ENCODE data around the gene CDH12.

The CDH12 gene

DNA sequence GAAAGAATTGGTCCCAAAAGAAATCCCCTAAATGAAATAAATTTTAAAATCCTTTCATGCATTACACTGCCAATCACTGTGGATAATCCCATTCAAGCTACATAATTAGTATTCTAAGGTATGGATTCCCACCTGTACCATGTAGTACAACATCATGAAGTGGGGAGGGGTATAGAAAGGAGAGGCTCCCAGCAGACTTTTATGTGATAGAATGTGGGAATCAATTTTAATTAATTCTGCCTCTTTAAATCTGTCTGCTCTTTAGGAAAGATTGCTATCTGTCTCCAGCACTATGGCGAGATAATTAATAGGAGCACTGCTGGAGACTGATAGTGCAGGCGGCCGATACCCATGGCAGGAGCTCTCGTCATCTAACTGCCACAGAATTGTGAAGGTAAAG, 95.4 kb downstream of the CDH12 start:
- no peak for ATAC-seq

DNA sequence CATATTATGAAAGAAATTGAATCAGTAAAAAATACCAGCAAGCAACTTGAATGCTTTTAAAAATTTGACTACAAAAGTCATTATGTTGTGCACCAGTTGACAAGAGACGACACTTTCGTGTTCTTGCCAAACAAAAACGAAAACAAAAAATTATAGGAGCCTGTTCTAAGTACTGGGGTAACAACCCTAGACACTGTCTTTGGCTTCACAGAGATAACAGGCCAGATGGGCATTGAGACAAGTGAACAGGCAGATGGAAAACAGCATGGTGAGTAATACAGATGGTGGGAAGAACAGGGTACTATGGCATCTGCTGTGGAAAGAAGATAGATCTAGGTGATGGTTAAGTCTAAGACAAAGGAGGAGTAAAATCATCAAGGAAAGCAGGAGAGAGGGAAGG, 99.0 kb downstream of the CDH12 start:
- no peak for ATAC-seq

DNA sequence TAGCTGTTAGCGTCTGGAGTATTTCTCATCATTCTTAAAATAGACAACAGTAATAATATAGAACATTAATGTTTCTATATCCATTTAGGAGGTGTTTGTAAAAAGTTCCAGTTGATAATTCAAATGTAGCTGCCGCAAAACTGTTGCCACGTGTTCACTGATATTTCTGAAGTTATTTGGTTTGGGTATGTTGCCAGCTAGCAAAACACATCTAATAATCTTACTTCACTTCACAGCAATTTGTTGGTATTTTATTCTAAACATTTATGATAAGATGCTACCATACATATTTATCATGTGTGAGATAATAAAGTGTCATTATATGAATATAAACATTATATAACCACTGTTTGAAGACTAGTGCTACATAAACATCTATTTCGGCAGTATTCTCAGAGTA, 101.6 kb downstream of the CDH12 start:
- no peak for ATAC-seq

DNA sequence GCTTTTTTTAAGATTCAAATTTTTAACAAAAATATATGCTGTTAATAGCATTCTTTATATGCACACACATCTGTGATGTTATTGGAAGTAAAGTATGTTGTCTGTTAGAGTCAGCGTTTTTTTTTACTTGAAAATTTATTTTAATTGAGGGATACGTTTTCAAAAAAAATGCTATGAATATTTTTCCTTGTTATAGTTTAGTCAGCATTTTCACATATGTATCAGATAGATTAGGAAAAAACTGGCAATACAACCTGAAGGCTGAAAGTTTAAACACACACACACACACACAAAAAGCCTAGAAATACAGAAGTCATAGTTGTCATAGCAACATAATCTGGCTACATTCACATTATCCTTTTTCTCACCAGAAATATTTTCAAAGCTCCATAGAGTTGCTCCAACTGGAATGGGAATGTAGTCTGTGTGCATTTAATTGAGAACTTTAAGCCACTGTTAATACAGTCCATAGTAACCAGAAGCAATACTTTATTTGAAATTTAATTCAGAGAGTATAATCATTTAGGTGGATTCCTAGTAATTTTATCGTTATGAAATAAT, 116.6 kb downstream of the CDH12 start:
- no peak for ATAC-seq

DNA sequence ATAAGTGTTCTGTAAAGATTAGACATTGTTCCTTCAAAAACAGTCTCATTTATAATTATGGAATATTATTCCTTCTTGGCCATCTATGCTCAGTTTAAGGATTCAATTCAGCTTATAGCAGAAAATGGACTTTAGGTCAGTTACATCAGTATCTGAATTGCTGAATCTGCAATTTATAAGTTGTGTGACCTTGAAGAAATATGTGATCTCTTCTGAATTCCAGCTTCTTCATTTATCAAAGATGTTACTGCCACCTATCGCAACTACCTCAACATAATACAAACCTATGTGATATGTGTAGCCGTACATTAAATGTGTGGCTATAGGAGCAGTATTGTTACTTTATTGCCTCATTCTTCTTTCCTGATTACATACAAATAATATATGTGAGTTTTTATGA, 118.2 kb downstream of the CDH12 start:
- no peak for ATAC-seq

DNA sequence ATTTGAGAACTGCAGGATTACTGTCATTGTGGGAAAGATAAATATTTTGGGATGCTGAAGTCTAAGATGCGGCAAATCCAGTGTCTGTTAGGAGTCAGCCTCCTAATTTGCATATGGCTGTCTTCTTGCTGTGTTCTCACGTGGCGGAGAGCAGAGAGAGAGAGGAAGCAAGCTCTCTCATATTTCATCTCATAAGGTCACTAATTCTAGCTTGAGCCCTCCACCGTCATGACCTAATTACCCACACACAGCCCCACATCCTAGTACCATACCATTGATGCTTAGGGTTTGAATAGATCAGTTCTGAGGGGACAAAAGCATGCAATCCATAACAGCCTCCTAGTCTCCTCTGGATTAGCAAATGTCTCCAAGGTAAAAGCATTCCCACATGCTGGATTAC, 124.5 kb downstream of the CDH12 start:
- no peak for ATAC-seq

DNA sequence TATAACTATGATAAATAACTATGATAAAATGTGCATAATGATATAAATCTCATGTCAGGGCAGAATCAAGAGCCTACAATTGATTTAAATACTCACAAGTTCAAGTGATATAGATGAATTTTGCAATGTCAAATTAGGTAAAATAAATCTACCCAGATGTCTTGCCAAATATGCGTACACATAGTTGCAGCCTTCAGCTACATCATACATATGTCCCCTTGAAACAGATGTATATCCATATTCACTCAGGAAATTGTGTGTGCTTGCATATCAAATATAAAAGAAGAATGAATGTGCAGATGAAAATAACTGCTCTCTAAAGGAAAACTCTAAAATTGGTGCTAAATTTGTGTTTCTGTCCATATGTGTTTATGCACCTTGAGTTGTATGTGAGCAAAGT, 130.7 kb downstream of the CDH12 start:
- no peak for ATAC-seq

DNA sequence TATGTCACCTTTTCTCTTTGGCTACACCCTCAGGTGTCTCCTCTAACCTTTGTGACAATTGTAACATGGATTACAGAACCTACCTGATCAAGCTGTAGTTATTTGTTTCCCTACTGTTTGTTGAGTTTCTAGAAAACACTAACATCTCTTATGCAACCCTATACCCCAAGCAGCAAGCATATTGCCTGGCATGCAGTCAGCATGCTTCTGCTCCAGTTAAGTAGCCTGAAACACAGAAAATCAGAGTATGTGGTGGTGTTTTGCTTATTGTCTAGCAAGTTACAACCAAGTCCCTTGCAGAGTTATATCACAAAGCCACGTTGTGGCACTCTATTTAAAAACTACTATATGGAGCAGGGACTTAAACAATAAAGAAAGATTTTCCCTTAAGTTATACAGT, 131.1 kb downstream of the CDH12 start:
- no peak for ATAC-seq

DNA sequence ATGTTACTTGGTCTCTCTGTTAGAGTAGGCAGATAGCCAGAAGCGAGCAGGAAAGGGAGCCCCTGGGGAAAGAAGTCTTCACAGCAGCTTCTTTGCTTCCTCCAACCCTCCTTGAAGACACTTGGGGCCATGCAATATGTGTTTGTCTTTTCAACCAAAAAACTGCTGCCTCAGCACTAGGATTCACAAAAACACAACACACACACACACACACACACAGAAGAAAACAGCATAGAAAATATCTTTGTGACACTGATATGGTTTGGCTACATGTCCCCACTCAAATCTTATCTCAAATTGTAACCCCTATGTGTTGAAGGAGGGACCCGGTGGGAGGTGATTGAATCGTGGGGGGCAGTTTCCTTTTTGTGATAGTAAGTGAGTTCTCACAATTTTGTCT, 133.3 kb downstream of the CDH12 start:
- no peak for ATAC-seq

DNA sequence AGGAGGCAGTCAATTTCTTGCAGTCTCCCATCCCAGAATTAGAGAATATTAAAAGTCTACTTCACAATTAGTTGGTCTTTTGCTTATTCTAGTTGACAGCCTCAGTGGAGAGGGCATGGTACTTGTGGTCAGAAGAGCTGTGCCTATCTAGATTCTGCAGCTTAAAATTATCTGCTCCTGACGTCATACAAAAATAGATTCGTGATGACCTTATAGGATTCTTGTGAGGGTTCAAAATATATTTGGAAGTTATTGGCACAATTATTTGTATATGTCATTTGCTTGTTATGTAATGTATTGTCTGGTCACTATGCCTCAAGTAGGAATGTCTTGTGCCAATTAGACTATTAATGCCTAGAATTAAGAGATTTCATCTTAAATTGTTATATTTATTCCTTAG, 142.5 kb downstream of the CDH12 start:
- no peak for ATAC-seq

DNA sequence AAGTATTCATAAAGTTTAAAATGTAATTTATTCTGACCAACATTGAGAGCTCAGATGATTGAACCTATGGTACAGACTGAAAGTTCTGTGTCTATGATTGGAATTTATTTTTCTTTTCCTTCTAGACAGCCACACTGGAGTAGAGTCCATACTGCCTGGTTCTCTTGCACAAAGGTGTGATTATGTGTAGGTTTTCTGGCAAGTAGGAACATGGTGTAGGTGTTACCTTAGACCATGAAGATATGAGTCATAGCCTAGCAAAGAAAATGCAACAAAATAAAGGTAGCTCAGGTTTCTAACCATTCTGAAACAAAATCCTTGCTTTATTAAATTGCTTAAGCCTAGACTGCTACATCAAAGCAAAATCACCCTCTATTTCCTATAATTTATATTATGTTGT, 143.4 kb downstream of the CDH12 start:
- no peak for ATAC-seq

DNA sequence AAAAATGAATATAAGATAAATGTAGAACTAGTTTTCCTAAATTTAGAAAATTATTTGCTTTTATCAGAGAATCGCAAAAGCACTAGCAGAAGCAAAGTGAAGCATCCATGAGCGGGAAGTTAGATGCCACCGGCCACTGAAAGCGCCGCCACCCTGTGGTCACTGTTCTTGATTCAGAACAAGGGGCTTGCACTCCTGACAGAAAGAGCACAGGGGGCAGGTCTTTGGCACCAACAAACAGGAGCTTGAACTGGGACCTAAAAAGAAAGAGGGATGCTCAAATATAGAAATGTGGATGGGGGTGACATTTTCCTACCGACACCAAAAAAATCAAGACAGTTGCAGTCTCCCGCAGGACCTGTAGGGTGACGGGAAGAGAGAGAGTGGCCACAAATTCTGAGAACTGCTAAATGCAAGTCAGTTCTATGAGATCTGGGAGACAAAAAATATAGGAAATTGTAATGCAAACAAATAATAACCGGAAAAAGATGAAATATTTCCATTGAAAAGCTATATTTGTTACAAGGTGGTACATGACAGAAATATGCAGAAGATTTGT, 144.3 kb downstream of the CDH12 start:
- ATAC-seq: no peak

DNA sequence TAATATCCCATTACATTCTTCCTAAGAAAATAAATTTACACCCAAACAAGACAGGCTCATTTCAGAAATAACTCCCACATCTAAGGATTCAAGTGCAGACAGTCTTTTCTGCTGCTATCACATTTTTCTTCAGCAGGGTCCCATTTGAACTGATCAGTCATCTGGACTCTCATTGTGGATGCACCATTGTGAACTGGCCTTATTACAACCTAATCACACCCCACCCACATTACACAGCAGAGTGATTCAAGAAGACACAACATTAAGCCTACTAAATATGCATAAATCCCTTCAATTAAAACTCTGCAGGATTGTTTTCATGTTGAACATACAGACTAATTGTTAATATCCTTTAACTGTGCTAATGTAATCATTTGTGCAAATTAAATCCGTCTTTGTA, 146.2 kb downstream of the CDH12 start:
- no peak for ATAC-seq

DNA sequence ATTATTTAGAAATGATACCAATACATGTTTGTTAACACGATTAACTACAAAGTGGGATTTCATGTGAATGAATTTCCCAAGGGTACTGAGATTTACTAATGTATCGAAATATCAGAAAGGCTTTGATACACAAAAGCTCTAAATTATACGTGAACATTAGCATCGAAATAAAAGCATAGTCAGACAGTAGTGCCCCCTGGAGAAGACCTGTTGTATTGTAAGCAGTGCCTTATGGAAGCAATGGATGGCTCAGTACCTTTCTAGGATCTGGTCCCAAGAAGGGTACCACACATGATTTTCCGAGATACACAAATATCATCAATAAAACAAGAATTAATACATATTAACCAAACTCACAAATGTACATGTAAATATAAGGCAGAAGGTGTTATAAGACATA, 153.8 kb downstream of the CDH12 start:
- ATAC-seq: no peak

DNA sequence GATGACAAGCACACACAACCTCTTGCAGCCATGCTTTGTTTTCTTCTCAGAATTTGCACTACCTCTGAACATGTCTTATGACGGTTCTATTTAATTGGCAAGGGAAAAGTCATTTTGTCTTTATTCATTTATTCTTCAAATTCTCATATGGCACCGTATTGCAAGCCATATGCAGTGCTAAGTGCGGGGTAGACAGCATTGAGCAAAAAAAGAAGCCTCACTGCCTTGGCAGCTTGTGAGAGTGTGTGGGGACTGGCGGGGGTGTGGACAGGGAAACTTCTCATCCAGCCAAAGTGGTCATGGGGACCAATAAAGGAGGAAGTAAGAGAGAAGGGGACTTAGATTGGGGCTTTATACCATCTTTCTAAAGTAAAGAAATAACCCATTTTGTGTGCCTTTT, 160.0 kb downstream of the CDH12 start:
- no peak for ATAC-seq

DNA sequence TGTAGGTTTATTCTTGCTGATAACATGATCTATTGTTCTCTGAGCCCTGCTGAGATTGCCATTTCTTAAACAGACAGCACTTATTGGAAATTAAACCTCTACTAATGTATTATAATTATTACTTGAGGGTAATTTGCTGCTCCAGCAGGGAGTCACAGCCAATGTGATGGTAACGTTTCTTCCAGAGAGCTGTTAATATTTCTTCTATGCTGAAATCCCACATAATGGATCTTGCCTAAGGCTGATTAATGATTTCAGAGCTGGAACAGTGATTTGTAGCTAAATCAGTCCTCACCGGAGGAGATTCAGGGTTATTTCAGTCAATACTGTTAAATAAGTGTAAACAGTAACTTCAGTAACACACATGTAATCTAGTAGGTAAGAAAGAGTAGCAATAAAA, 170.1 kb downstream of the CDH12 start:
- ATAC-seq: no peak

DNA sequence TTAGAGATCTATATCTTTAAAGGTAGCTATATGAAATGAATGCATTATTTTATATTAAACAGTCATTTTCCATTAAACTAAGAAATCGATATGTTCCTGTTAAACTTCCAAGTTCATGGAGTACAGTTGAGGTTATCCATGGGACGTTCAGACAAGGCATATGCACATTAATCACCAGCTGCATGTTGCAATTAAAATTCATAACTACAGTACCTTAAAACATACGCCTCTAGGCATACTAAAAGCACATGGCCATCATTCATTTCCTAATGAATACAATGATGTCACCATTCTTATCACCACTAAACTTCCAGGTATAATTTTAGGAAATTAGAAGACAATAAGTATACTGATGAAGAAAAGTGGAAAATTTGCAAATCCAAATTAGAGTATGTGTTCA, 174.3 kb downstream of the CDH12 start:
- no peak for ATAC-seq

DNA sequence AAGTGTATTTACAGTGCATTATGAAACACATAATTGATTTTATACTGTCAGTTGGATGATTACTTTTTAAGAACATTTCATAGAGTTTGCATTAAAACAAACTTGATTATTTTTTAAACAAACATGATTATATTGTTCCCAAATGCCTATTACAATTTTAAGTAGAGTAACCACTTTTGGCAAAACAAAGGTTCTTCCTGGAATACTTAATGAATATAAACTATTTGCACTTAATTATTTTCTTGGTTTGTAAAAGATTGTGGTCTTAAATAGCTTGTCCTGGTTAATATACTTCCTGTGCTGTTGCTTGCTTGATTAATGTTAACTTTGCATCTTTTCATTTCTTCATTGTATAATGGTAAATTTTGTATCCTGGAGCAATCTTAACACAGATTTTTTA, 180.0 kb downstream of the CDH12 start:
- ATAC-seq: no peak

DNA sequence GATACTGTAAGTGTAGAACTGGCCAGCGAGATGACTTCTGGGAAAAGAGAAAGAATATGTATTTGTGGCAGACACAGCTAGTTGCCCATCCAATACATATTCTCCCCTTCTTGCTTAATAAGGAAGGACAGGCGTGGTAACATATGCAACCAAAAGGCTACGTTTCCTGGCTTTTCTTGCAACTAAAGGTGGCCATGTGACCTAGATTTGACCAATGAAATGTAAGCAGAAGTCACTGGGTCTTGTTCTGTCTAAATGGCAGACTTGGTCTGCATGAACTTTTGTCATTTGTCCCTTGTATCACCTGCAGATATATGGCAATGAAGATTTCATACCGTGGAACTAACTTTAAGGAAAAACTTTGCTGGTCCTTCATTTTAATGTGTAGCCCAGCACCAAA, 183.8 kb downstream of the CDH12 start:
- no peak for ATAC-seq

DNA sequence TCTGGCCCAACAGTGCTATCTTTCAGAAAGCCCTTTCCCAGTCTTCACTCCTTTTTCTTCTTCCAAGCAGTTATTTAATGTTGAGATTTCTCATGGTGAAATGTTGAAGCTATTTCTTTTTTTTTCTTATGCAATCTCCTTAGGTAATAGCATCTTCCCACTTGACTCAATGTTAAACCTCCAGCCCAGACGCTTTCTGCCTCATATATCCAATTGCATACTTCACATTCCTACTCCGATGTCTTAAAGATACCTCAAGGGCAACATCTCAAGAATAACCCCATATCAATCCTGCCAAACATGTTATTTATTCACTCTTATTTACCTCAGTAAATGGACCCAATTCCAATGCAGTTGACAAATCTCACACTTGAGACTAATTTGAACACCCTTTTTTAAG, 187.3 kb downstream of the CDH12 start:
- ATAC-seq: no peak

DNA sequence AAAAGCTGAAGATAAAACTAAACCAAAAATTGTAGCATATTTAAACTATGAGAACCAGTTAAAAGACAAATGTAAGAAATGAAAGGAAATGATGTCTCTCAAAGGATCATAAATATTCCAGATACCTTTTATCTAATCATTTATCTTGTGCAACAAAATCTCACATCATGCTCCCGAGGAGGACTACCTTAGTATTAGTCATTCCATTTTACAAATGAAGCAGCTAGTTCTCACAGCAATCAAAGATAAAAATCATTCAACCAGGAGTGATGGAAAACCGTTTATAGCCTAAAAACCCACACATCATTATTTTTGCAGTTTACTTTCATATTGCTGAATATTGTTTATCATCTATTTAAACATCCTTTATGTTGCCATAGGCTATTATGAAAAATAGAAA, 190.0 kb downstream of the CDH12 start:
- no peak for ATAC-seq

DNA sequence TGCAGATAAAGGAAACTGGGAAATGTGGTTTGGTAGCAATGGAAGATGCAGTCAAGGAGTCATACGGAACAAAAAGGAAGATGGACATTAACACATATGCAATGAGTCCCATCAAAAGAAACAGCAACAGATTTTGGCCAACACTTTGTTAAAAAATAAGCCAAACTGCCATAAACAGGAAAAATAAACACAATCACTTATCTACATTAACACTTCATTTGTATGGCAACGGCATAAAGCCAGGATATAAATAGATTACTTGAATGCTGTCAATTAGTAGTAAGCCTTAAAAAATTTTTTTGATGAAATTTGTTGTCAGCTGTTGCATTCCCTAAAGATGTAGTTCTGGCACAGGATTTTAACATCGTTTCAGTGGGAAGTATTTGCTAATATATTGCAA, 190.8 kb downstream of the CDH12 start:
- ATAC-seq: no peak

DNA sequence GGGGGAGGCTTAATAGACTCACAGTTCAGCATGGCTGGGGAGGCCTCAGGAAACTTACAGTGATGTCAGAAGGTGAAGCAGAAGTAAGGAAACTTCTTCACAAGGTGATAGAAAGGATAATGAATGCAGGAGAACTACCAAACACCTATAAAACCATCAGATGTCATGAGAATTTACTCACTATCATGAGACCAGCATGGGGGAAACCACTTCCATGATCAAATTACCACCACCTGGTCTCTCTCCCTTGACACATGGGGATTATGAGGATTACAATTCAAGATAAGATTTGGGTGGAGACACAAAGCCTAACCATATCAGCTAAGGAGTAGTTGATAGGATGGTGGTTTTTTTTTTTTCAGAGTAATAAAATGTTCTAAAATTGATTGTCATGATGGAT, 201.8 kb downstream of the CDH12 start:
- ATAC-seq: no peak

DNA sequence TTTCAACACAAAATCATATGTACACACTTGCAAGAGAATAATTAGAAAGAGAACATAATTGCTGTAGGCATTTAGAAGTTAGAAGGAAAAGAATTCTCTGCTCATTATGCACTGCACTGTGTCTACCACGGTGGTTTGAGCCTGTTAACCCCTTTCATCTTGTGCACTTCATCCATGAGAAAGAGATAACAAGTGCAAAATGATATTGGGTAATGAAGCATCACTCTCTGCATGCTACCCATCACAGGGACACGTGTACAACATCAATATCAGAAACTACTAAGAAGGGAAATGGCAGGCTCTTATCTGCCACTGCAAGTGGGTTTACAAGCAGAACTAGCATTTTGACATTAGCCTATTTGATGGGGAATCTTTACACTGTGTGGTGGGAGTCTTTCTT, 202.6 kb downstream of the CDH12 start:
- no peak for ATAC-seq

DNA sequence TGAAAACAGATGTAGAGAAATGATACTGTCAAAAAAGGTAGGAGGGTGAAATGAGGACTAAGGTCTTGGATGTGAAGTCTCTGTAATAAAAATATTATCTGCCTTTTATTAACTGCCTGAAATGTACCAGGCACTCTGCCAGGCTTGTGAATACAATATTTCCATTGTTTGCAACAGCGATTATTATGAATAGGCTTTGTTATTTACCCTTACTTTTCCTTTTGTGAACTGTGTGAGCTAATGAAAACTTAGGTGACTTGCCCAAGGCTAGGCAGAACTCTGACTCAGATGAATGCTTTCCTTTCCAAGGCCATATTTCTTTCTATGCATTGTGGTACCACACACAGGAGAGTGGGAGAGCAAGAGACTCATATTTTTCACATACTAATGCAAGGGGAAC, 204.1 kb downstream of the CDH12 start:
- no peak for ATAC-seq

DNA sequence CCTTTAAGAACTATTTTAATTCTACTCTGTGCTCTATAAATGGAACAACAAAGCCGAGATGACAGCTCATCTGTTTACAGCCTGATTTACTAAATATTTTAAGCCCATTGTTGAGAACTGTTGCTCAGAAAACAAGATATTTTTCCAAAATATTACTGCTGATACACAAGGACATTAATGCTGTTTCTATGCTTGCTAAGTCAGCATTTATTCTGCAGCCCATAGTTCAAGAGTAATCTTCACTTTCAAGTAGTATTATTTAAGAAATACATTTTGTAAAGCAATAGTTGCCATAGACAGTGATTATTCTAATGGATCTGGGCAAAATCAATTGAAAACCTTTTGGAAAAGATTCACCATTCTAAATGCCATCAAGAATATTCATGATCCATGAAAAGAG, 208.3 kb downstream of the CDH12 start:
- ATAC-seq: no peak
